Mammary microvascular endothelial cell (primary cell): ENCODE data around the gene WDR41. TPM values are rescaled to one million over a fixed set of nuclear protein-coding genes. Genes with fewer than 3 reads are reported as not detected.

Source experiments
- total RNA-seq: library from RNA; depleted of rRNA; stranded (reverse); fragments of >200 nt; gene quantifications from 2 replicates; pipeline ENCODE4 v1.2.3, GENCODE V29; 2015

Gene WDR41
- total RNA-seq = 52.8 and 67.6 TPM in 2 replicates

GRCh38 chr5:77491783-77492652, at the start of gene WDR41:
Gene WDR41, minus strand, starts transcription at chr5:77492316. Its CDS starts 96 bp downstream, at chr5:77492220.

Other genes starting within 250 kb of the WDR41 start
- gene OTP, start 146.4 kb upstream of the WDR41 start, total RNA-seq = not detected in 2 replicates